A549 (cell line): ENCODE results near the gene MFSD6L. TPM values are rescaled to one million over a fixed set of nuclear protein-coding genes. Genes with fewer than 3 reads are reported as not detected.

Source experiments
- ATAC-seq, 2 experiments: fragments of 200-7000 bp in 1 of 2; fragments of >200 bp in 1 of 2; cut with Nextera tagmentation in 1 of 2; cut with Tn5 transposase in 1 of 2; 3 replicates each; pipeline versions ENCODE4 v1.8.0 to v1.9.1; 2018 to 2020; ENCODE audit warnings: mild to moderate bottlenecking in 1 of 2, moderate library complexity in 1 of 2
- CTCF ChIA-PET: fragments of 300-600 bp; sonication (Branson Sonifier 250); formaldehyde crosslinking; extraction: SDS; loops from one replicate; lab custom pipeline; 2021; ENCODE audit warnings: antibody characterized with exemption, inconsistent platforms; lab: Yijun Ruan, JAX
- POLR2A ChIA-PET: fragments of 350-600 bp; formaldehyde crosslinking; extraction: SDS; loops from one replicate; lab custom pipeline; 2021; ENCODE audit warnings: antibody characterized with exemption, inconsistent platforms; lab: Yijun Ruan, JAX
- DNase-seq, 2 experiments: peaks; one replicate each; pipeline versions ENCODE4 v3.0.0 to v3.0.0-alpha.2; 2011 to 2016; ENCODE audit warnings: low read depth in 1 of 2, low spot score in 1 of 2
- FAIRE-seq: peaks from 2 replicates; lab custom pipeline; 2011; peaks lifted over from hg19 to GRCh38; lab: Jason Lieb, UNC
- H3K27ac ChIP-seq, 2 experiments: fragments of >200 bp; sonication (Bioruptor Twin); formaldehyde crosslinking; 3 replicates each; pipeline ENCODE4 v1.5.1; 2016 to 2017
- H3K4me1 ChIP-seq: fragments of >200 bp; sonication (Bioruptor Twin); formaldehyde crosslinking; 3 replicates; pipeline ENCODE4 v1.6.1; 2016
- H3K4me2 ChIP-seq: fragments of >200 bp; sonication (Bioruptor Twin); formaldehyde crosslinking; 3 replicates; pipeline ENCODE4 v1.6.1; 2016
- H3K4me3 ChIP-seq: fragments of >200 bp; sonication (Bioruptor Twin); formaldehyde crosslinking; 3 replicates; pipeline ENCODE4 v1.5.1; 2016
- H3K9me3 ChIP-seq: fragments of >200 bp; sonication (Bioruptor Twin); formaldehyde crosslinking; 3 replicates; pipeline ENCODE4 v1.6.1; 2016
- CBX2 ChIP-seq: fragments of 200-600 bp; sonication (generic); IDR thresholded peaks from 2 replicates; pipeline ENCODE4 v1.6.1; 2016; ENCODE audit warnings: low read depth, mild to moderate bottlenecking, borderline replicate concordance
- CHD2 ChIP-seq: fragments of 150-350 bp; IDR thresholded peaks from 2 replicates; pipeline ENCODE4 v1.6.1; 2014; ENCODE audit warnings: low read length; ENCODE audit not compliant: partially characterized antibody
- CHD4 ChIP-seq: fragments of 200-600 bp; sonication (generic); IDR thresholded peaks from 2 replicates; pipeline ENCODE4 v1.6.1; 2016; ENCODE audit warnings: antibody characterized with exemption, mild to moderate bottlenecking, borderline replicate concordance
- EHMT2 ChIP-seq: fragments of 200-600 bp; sonication (generic); IDR thresholded peaks from 2 replicates; pipeline ENCODE4 v1.6.1; 2016; ENCODE audit warnings: antibody characterized with exemption, low read depth, mild to moderate bottlenecking, moderate library complexity
- EP300 ChIP-seq, 2 experiments: fragments of >200 bp; sonication (Bioruptor Twin); formaldehyde crosslinking; IDR thresholded peaks; 2 replicates in 1 of 2; 3 replicates in 1 of 2; pipeline ENCODE4 v1.6.1; 2016 to 2017
- ESRRA ChIP-seq: fragments of 150-350 bp; IDR thresholded peaks from 2 replicates; pipeline ENCODE4 v1.6.1; 2014; ENCODE audit warnings: mild to moderate bottlenecking, low read length, borderline replicate concordance
- FOSB ChIP-seq: fragments of 250-450 bp; sonication (Bioruptor Pico); IDR thresholded peaks from 2 replicates; pipeline ENCODE4 v1.5.0; 2020; ENCODE audit warnings: mild to moderate bottlenecking, moderate library complexity
- FOXS1 ChIP-seq: fragments of 250-450 bp; sonication (Bioruptor Pico); IDR thresholded peaks from 2 replicates; pipeline ENCODE4 v1.5.0; 2020; ENCODE audit warnings: mild to moderate bottlenecking, moderate library complexity
- HEYL ChIP-seq: fragments of 250-450 bp; sonication (Bioruptor Pico); IDR thresholded peaks from 2 replicates; pipeline ENCODE4 v1.8.0; 2021; ENCODE audit warnings: mild to moderate bottlenecking, moderate library complexity
- HOXB13 ChIP-seq: fragments of 250-450 bp; sonication (Bioruptor Pico); IDR thresholded peaks from 2 replicates; pipeline ENCODE4 v1.5.0; 2020; ENCODE audit warnings: low read depth, mild to moderate bottlenecking, moderate library complexity
- KDM1A ChIP-seq: fragments of 200-600 bp; sonication (generic); IDR thresholded peaks from 2 replicates; pipeline ENCODE4 v1.6.1; 2016; ENCODE audit warnings: low read depth, mild to moderate bottlenecking
- NR3C1 ChIP-seq: fragments of >200 bp; sonication (Bioruptor Twin); formaldehyde crosslinking; IDR thresholded peaks from 3 replicates; pipeline ENCODE4 v1.6.1; 2017
- POLR2A ChIP-seq: IDR thresholded peaks from 2 replicates; pipeline ENCODE4 v1.6.1; 2012; ENCODE audit warnings: mild to moderate bottlenecking, low read length
- POLR2AphosphoS2 ChIP-seq: conservative IDR thresholded peaks from 2 replicates; pipeline ENCODE4 v1.6.1; 2012; ENCODE audit warnings: low read length, improper control_type of control experiment, inconsistent platforms
- RFX5 ChIP-seq: fragments of 450-650 bp; IDR thresholded peaks from 2 replicates; pipeline ENCODE4 v1.7.1; 2014; ENCODE audit warnings: antibody characterized with exemption, mild to moderate bottlenecking, moderate library complexity
- RNF2 ChIP-seq: fragments of 200-600 bp; sonication (generic); IDR thresholded peaks from 2 replicates; pipeline ENCODE4 v1.6.1; 2016; ENCODE audit warnings: low read depth, mild to moderate bottlenecking, antibody characterized with exemption, moderate library complexity, borderline replicate concordance
- SREBF2 ChIP-seq: fragments of 450-650 bp; IDR thresholded peaks from 2 replicates; pipeline ENCODE4 v1.6.1; 2014; ENCODE audit warnings: mild to moderate bottlenecking, moderate library complexity
- TFCP2L1 ChIP-seq: fragments of 250-450 bp; sonication (Bioruptor Pico); IDR thresholded peaks from 2 replicates; pipeline ENCODE4 v1.5.0; 2021; ENCODE audit warnings: mild to moderate bottlenecking
- ZC3H11A ChIP-seq: fragments of 450-650 bp; IDR thresholded peaks from 2 replicates; pipeline ENCODE4 v1.6.1; 2014; ENCODE audit warnings: antibody characterized with exemption, mild to moderate bottlenecking
- ZFP36 ChIP-seq: fragments of 450-650 bp; IDR thresholded peaks from 2 replicates; pipeline ENCODE4 v1.6.1; 2014; ENCODE audit warnings: borderline replicate concordance; ENCODE audit not compliant: partially characterized antibody
- ZNF302 ChIP-seq: fragments of 250-450 bp; sonication (Bioruptor Pico); IDR thresholded peaks from 2 replicates; pipeline ENCODE4 v1.9.0; 2021; ENCODE audit warnings: inconsistent platforms, mild to moderate bottlenecking, moderate library complexity
- ZSCAN20 ChIP-seq: fragments of 250-450 bp; sonication (Bioruptor Pico); IDR thresholded peaks from 2 replicates; pipeline ENCODE4 v1.8.0; 2022; ENCODE audit warnings: mild to moderate bottlenecking, moderate library complexity
- WGBS: methylation state at CpG from one replicate; pipeline ENCODE4 v1.1.6; 2017; ENCODE audit errors: missing lambda C conversion rate; 5-methylcytosine and 5-hydroxymethylcytosine counted together
- polyA plus RNA-seq, 4 experiments: library from polyadenylated mRNA; depleted of rRNA in 3 of 4; stranded (reverse); fragments of >200 nt; fragmentation: RNase III in 1 of 4; extraction: RNeasy Plus Mini Kit Qiagen cat#74134 plus additional on column Dnase treatment in 1 of 4; gene quantifications; 2 replicates in 3 of 4; 3 replicates in 1 of 4; pipeline ENCODE4 v1.2.3, GENCODE V29; 2011 to 2017
- TF ChIP-seq, protein P1 (sequence below): fragments of 450-650 bp; IDR thresholded peaks from 2 replicates; pipeline ENCODE4 v1.6.1; 2014; ENCODE audit warnings: antibody characterized with exemption
- TF ChIP-seq, protein P2 (sequence below): fragments of 250-450 bp; sonication (Bioruptor Pico); IDR thresholded peaks from 2 replicates; pipeline ENCODE4 v1.5.0; 2020; ENCODE audit warnings: low read depth, mild to moderate bottlenecking, moderate library complexity
- TF ChIP-seq, protein P3 (sequence below): IDR thresholded peaks from 2 replicates; pipeline ENCODE4 v1.6.1; 2012
- TF ChIP-seq, protein P4 (sequence below): IDR thresholded peaks from 2 replicates; pipeline ENCODE4 v1.6.1; 2012; ENCODE audit warnings: low read depth, borderline replicate concordance
- TF ChIP-seq, protein P5 (sequence below): IDR thresholded peaks from 2 replicates; pipeline ENCODE4 v1.6.1; 2012

The MFSD6L gene
- polyA plus RNA-seq, 2 of the 4 experiments (the other 2 are of a cell fraction), result not detected

DNA sequence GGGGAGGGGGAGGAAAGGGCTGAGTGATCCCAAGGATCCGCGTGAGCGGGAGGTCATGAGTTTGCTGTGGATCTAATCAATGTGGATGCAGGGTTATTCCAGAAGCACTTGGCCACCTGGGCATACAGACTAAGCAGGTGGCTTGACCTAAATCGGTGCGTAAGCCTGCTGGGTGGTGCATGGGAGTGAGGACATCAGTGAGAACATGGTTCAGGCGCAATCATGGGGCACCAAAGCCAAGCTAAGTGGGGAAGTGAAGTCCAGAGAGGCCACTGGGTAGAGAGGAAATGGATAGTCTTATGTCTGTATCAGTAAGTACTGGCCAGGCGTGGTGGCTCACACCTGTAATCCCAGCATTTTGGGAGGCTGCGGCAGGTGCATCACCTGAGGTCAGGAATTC is 18.9 kb upstream of the MFSD6L start:
- FAIRE-seq (no peak), ATAC-seq (no peak), DNase-seq (no peak)
- Histone ChIP-seq H3K27ac (no peak overlapping the region), H3K4me1 (no peaks in the 10 kb centered on the region), H3K4me3 (no peak overlapping the region), H3K4me2 (no peak overlapping the region), H3K9me3 (peaks cover 8% of the 10 kb centered on the region; the same call in 2 of the 3 replicates)
- ChIA-PET POLR2A (no interaction called here), CTCF (interaction anchor here (2.5 kb wide), 1 partner anchor 33 kb away, joined by 7 read pairs; no protein-coding TSS in a partner anchor)
- TF ChIP-seq POLR2A, result no peak
- TF ChIP-seq CHD2, result no peak
- no peak for TF ChIP-seq ESRRA
- TF ChIP-seq, protein P1, sequence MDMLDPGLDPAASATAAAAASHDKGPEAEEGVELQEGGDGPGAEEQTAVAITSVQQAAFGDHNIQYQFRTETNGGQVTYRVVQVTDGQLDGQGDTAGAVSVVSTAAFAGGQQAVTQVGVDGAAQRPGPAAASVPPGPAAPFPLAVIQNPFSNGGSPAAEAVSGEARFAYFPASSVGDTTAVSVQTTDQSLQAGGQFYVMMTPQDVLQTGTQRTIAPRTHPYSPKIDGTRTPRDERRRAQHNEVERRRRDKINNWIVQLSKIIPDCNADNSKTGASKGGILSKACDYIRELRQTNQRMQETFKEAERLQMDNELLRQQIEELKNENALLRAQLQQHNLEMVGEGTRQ, result no peak
- TF ChIP-seq, protein P2, sequence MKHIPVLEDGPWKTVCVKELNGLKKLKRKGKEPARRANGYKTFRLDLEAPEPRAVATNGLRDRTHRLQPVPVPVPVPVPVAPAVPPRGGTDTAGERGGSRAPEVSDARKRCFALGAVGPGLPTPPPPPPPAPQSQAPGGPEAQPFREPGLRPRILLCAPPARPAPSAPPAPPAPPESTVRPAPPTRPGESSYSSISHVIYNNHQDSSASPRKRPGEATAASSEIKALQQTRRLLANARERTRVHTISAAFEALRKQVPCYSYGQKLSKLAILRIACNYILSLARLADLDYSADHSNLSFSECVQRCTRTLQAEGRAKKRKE (CRISPR knock-in tag), result no peak
- TF ChIP-seq, protein P3, sequence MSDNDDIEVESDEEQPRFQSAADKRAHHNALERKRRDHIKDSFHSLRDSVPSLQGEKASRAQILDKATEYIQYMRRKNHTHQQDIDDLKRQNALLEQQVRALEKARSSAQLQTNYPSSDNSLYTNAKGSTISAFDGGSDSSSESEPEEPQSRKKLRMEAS, result no peak
- no peak for TF ChIP-seq NR3C1
- TF ChIP-seq, protein P4, sequence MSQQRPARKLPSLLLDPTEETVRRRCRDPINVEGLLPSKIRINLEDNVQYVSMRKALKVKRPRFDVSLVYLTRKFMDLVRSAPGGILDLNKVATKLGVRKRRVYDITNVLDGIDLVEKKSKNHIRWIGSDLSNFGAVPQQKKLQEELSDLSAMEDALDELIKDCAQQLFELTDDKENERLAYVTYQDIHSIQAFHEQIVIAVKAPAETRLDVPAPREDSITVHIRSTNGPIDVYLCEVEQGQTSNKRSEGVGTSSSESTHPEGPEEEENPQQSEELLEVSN, result no peak
- TF ChIP-seq, protein P5, sequence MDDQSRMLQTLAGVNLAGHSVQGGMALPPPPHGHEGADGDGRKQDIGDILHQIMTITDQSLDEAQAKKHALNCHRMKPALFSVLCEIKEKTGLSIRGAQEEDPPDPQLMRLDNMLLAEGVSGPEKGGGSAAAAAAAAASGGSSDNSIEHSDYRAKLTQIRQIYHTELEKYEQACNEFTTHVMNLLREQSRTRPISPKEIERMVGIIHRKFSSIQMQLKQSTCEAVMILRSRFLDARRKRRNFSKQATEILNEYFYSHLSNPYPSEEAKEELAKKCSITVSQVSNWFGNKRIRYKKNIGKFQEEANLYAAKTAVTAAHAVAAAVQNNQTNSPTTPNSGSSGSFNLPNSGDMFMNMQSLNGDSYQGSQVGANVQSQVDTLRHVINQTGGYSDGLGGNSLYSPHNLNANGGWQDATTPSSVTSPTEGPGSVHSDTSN, result no peak
- no peak for TF ChIP-seq ZSCAN20 (CRISPR knock-in tag)
- no peak for TF ChIP-seq EP300 (IDR thresholded peaks at IDR 0.05)
- no peak for TF ChIP-seq TFCP2L1 (CRISPR knock-in tag)
- no peak for TF ChIP-seq RFX5
- no peak for TF ChIP-seq HOXB13 (CRISPR knock-in tag)
- TF ChIP-seq RNF2, result no peak
- WGBS, result 53% methylated on average over 8 of the region's 8 CpGs

DNA sequence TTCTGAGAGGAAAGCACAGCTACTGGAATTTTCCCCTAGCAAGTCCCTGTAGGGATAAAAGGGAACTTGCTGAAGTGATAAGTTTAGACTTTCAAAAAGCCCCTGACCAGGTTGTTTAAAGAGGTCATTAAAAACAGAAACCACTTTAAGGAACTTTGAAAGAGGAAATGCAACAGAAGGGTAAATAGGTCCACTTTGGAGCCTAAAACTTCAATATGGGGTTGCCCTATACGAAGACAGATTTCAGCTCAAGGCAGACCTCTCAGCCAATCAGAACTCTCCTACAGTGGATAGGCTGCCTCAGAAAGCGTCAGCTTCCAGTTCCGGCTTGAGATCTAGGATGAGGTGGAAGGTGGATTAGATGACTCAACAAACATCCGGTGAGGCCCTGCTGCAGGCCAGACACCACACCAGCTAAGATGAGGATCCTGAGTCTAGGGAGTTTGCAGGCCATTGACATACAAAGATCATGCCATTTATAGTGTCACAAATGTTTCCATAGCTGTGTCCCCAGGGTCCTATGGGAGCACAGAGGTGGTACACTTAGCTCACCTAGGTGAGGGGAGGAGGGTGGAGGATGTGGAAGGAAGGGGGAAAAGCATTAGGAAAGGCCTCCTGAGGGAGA is 7.9 kb upstream of the MFSD6L start:
- no peak for TF ChIP-seq ESRRA
- TF ChIP-seq POLR2AphosphoS2, result no peak
- TF ChIP-seq FOXS1, result no peak
- TF ChIP-seq KDM1A, result no peak
- no peak for TF ChIP-seq ZNF302
- TF ChIP-seq HEYL, result no peak
- TF ChIP-seq, protein P5, result no peak
- TF ChIP-seq, protein P3, result no peak
- TF ChIP-seq FOSB (CRISPR knock-in tag), result no peak
- no peak for TF ChIP-seq EHMT2
- TF ChIP-seq SREBF2, result no peak
- no peak for TF ChIP-seq CHD4
- no peak for TF ChIP-seq ZC3H11A
- no peak for TF ChIP-seq CBX2
- TF ChIP-seq ZFP36, result no peak
- TF ChIP-seq, protein P4, result no peak
- no peak overlapping the region for H3K4me2 ChIP-seq
- ChIA-PET POLR2A (no interaction called here), CTCF (interaction anchor here (1.3 to 5.6 kb wide), 4 partner anchors 18 to 88 kb away, joined by 5 to 38 read pairs (median 6); no protein-coding TSS in a partner anchor)
- H3K4me3 ChIP-seq, result no peak overlapping the region
- DNase-seq, result no peak
- H3K9me3 ChIP-seq, result peaks cover 28% of the 10 kb centered on the region
- H3K27ac ChIP-seq, result no peak overlapping the region
- FAIRE-seq, result no peak
- no peaks in the 10 kb centered on the region for H3K4me1 ChIP-seq
- 23% methylated on average over 4 of the region's 4 CpGs for WGBS
- no peak for ATAC-seq
